H9 (cell line): ENCODE measurements around the gene COL27A1. TPM values are rescaled to one million over a fixed set of nuclear protein-coding genes. Genes with fewer than 3 reads are reported as not detected.

Experiments
- DNase-seq: peaks from one replicate; pipeline ENCODE4 v3.0.0-alpha.2; 2017
- H2AFZ ChIP-seq: one replicate; pipeline ENCODE4 v1.6.1; 2013; ENCODE audit warnings: mild to moderate bottlenecking, low read length, control low read depth, moderate library complexity
- H2AK5ac ChIP-seq: 2 replicates; pipeline ENCODE4 v1.6.1; 2013; ENCODE audit warnings: low read length, control low read depth, mixed read lengths; ENCODE audit not compliant: insufficient read length
- H2BK120ac ChIP-seq: one replicate; pipeline ENCODE4 v1.6.1; 2013; ENCODE audit warnings: low read depth, mild to moderate bottlenecking, low read length, control low read depth, inconsistent platforms; ENCODE audit not compliant: poor library complexity, severe bottlenecking
- H2BK12ac ChIP-seq: 2 replicates; pipeline ENCODE4 v1.6.1; 2013; ENCODE audit warnings: low read length, control low read depth, mixed read lengths, low read depth; ENCODE audit not compliant: insufficient read length
- H2BK15ac ChIP-seq: 2 replicates; pipeline ENCODE4 v1.6.1; 2013; ENCODE audit warnings: low read depth, low read length, control low read depth
- H2BK20ac ChIP-seq: one replicate; pipeline ENCODE4 v1.6.1; 2013; ENCODE audit warnings: low read depth, mild to moderate bottlenecking, low read length, control low read depth, inconsistent platforms; ENCODE audit not compliant: poor library complexity, severe bottlenecking
- H2BK5ac ChIP-seq: 2 replicates; pipeline ENCODE4 v1.6.1; 2013; ENCODE audit warnings: low read length, control low read depth, mixed read lengths; ENCODE audit not compliant: insufficient read length
- H3K14ac ChIP-seq: 2 replicates; pipeline ENCODE4 v1.6.1; 2013; ENCODE audit warnings: low read length, control low read depth; ENCODE audit not compliant: insufficient read depth
- H3K18ac ChIP-seq: 2 replicates; pipeline ENCODE4 v1.6.1; 2013; ENCODE audit warnings: low read depth, mild to moderate bottlenecking, mixed read lengths, low read length, control low read depth; ENCODE audit not compliant: insufficient read length
- H3K23ac ChIP-seq: 2 replicates; pipeline ENCODE4 v1.6.1; 2013; ENCODE audit warnings: low read length, control low read depth, mixed read lengths, low read depth; ENCODE audit not compliant: insufficient read length
- H3K23me2 ChIP-seq: 2 replicates; pipeline ENCODE4 v1.6.1; 2013; ENCODE audit warnings: low read depth, mild to moderate bottlenecking, mixed read lengths, low read length, control low read depth; ENCODE audit not compliant: insufficient read length, poor library complexity, severe bottlenecking
- H3K27ac ChIP-seq: 2 replicates; pipeline ENCODE4 v1.5.1; 2013; ENCODE audit warnings: low read length, control low read depth, mixed read lengths, low read depth; ENCODE audit not compliant: insufficient read length
- H3K27me3 ChIP-seq: 2 replicates; pipeline ENCODE4 v1.6.1; 2013; ENCODE audit warnings: low read length, control low read depth, inconsistent platforms; ENCODE audit not compliant: insufficient read depth
- H3K4ac ChIP-seq: 2 replicates; pipeline ENCODE4 v1.6.1; 2013; ENCODE audit warnings: low read depth, mild to moderate bottlenecking, control low read depth, inconsistent platforms, low read length, moderate library complexity
- H3K4me1 ChIP-seq: 2 replicates; pipeline ENCODE4 v1.6.1; 2013; ENCODE audit warnings: low read length, control low read depth, inconsistent platforms; ENCODE audit not compliant: insufficient read depth
- H3K4me2 ChIP-seq: 2 replicates; pipeline ENCODE4 v1.6.1; 2013; ENCODE audit warnings: low read length, control low read depth, mixed read lengths; ENCODE audit not compliant: insufficient read length, insufficient read depth
- H3K56ac ChIP-seq: 2 replicates; pipeline ENCODE4 v1.6.1; 2013; ENCODE audit warnings: low read depth, mild to moderate bottlenecking, mixed read lengths, low read length, control low read depth; ENCODE audit not compliant: insufficient read length
- H3K79me1 ChIP-seq: 2 replicates; pipeline ENCODE4 v1.6.1; 2013; ENCODE audit warnings: low read depth, mild to moderate bottlenecking, moderate library complexity, low read length, control low read depth, inconsistent platforms; ENCODE audit not compliant: insufficient read depth, poor library complexity, severe bottlenecking
- H3K79me2 ChIP-seq: 2 replicates; pipeline ENCODE4 v1.6.1; 2013; ENCODE audit warnings: low read length, control low read depth, inconsistent platforms; ENCODE audit not compliant: insufficient read depth
- H3K9ac ChIP-seq: 2 replicates; pipeline ENCODE4 v1.6.1; 2013; ENCODE audit warnings: low read length, control low read depth, mixed read lengths; ENCODE audit not compliant: insufficient read length; ENCODE audit errors: extremely low read depth
- H3K9me3 ChIP-seq: one replicate; pipeline ENCODE4 v1.6.1; 2013; ENCODE audit warnings: low read depth, low read length, inconsistent platforms; ENCODE audit not compliant: control insufficient read depth
- H3T11ph ChIP-seq: one replicate; pipeline ENCODE4 v1.6.1; 2013; ENCODE audit warnings: mild to moderate bottlenecking, low read length, control low read depth, inconsistent platforms
- H4K20me1 ChIP-seq: one replicate; pipeline ENCODE4 v1.6.1; 2013; ENCODE audit not compliant: control insufficient read depth, insufficient read length, insufficient read depth
- H4K5ac ChIP-seq: 2 replicates; pipeline ENCODE4 v1.6.1; 2013; ENCODE audit warnings: low read depth, mild to moderate bottlenecking, mixed read lengths, low read length, control low read depth; ENCODE audit not compliant: insufficient read length
- H4K8ac ChIP-seq: replicated peaks from 2 replicates; pipeline ENCODE4 v1.6.1; 2013; ENCODE audit warnings: low read length, control low read depth, mixed read lengths, low read depth; ENCODE audit not compliant: insufficient read length
- H4K91ac ChIP-seq: 2 replicates; pipeline ENCODE4 v1.6.1; 2013; ENCODE audit warnings: low read depth, mild to moderate bottlenecking, moderate library complexity, mixed read lengths, low read length, control low read depth; ENCODE audit not compliant: insufficient read length
- H3K27ac Mint-ChIP-seq, 3 experiments: 2 replicates in 2 of 3; 3 replicates in 1 of 3; pipeline ENCODE4 v1.8.0; 2020 to 2021; ENCODE audit warnings: mixed read lengths in 3 of 3, mild to moderate bottlenecking in 1 of 3, moderate library complexity in 1 of 3
- H3K27me3 Mint-ChIP-seq: 2 replicates; pipeline ENCODE4 v1.8.0; 2021; ENCODE audit warnings: low read depth, mild to moderate bottlenecking, moderate library complexity, mixed read lengths
- H3K36me3 Mint-ChIP-seq, 3 experiments: 2 replicates in 2 of 3; 3 replicates in 1 of 3; pipeline ENCODE4 v1.8.0; 2020 to 2021; ENCODE audit warnings: low read depth in 3 of 3, mixed read lengths in 3 of 3; ENCODE audit not compliant: insufficient read depth in 1 of 3
- H3K4me1 Mint-ChIP-seq, 2 experiments: 2 replicates each; pipeline ENCODE4 v1.8.0; 2020; ENCODE audit warnings: mixed read lengths in 2 of 2
- H3K4me3 Mint-ChIP-seq, 2 experiments: 2 replicates in 1 of 2; 3 replicates in 1 of 2; pipeline ENCODE4 v1.8.0; 2020 to 2021; ENCODE audit warnings: mild to moderate bottlenecking in 2 of 2, mixed read lengths in 2 of 2, moderate library complexity in 1 of 2
- H3K9me3 Mint-ChIP-seq, 2 experiments: 2 replicates in 1 of 2; 3 replicates in 1 of 2; pipeline ENCODE4 v1.8.0; 2020; ENCODE audit warnings: mild to moderate bottlenecking in 2 of 2, mixed read lengths in 2 of 2, moderate library complexity in 1 of 2
- WGBS: extraction: QIAGEN DNeasy Blood & Tissue Kit; methylation state at CpG from one replicate; pipeline ENCODE4 v1.1.7; 2013; ENCODE audit warnings: missing lambda C conversion rate, low lambda C conversion rate, mixed read lengths; ENCODE audit not compliant: insufficient read length; ENCODE audit errors: extremely low coverage; 5-methylcytosine and 5-hydroxymethylcytosine counted together
- total RNA-seq: library from RNA; stranded (reverse); gene quantifications from 2 replicates; pipeline ENCODE4 v1.2.1, GENCODE V29; 2021
- TF ChIP-seq, protein P1 (sequence below): fragments of 200-600 bp; sonication (generic); conservative IDR thresholded peaks from 3 replicates; pipeline ENCODE4 v1.8.0; 2021; ENCODE audit warnings: antibody characterized with exemption, mild to moderate bottlenecking

Gene COL27A1
- total RNA-seq, 1 experiment from 2014 or later = 17.9 TPM

DNA sequence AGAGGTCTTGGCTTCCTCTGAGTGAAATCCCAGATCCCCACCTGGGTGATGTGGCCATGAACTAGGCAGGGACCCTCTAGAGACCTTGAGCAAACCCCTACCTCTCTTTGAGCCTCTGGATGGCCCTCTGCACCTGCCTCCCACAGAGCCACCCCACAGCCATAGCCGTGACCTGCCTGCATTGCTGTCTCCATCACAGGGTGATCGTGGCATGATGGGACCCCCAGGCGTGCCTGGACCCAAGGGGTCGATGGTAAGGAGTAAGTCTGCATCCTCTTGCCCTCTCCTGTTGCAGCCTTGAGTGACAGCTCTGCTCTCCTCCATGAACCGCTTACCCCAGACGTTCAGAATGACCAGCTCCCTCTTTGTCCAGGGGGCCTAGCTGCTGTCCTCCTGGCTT is 97.1 kb downstream of the COL27A1 start:
- no peaks in the 10 kb centered on the region for H3K79me1 ChIP-seq
- Mint-ChIP-seq H3K4me1 (0 out of 4 replicates have a peak, but pooled peaks cover 0 to under 1% of the 10 kb centered on the region in 2 experiments), H3K27me3 (peaks cover 1% of the 10 kb centered on the region; the same call in 1 of the 2 replicates), H3K4me3 (no peak overlapping the region), H3K36me3 (no peaks in the 10 kb centered on the region), H3K9me3 (no peaks in the 10 kb centered on the region), H3K27ac (no peak overlapping the region; a peak in 1 of 7 replicates)
- H3K9ac ChIP-seq = no peak overlapping the region
- no peak overlapping the region for H4K5ac ChIP-seq
- WGBS = no CpG with 5 or more reads among the region's 6 CpGs
- no peaks in the 10 kb centered on the region for H4K20me1 ChIP-seq
- H3K23ac ChIP-seq = no peak overlapping the region
- H2BK5ac ChIP-seq = no peak overlapping the region
- no peaks in the 10 kb centered on the region for H3K23me2 ChIP-seq
- H3K79me2 ChIP-seq = no peaks in the 10 kb centered on the region
- no peak overlapping the region for H2BK12ac ChIP-seq
- no peak overlapping the region for H2BK20ac ChIP-seq
- H3K9me3 ChIP-seq = no peaks in the 10 kb centered on the region
- no peak overlapping the region for H2BK15ac ChIP-seq
- H3K56ac ChIP-seq = no peak overlapping the region
- no peak overlapping the region for H2AFZ ChIP-seq
- TF ChIP-seq, protein P1, sequence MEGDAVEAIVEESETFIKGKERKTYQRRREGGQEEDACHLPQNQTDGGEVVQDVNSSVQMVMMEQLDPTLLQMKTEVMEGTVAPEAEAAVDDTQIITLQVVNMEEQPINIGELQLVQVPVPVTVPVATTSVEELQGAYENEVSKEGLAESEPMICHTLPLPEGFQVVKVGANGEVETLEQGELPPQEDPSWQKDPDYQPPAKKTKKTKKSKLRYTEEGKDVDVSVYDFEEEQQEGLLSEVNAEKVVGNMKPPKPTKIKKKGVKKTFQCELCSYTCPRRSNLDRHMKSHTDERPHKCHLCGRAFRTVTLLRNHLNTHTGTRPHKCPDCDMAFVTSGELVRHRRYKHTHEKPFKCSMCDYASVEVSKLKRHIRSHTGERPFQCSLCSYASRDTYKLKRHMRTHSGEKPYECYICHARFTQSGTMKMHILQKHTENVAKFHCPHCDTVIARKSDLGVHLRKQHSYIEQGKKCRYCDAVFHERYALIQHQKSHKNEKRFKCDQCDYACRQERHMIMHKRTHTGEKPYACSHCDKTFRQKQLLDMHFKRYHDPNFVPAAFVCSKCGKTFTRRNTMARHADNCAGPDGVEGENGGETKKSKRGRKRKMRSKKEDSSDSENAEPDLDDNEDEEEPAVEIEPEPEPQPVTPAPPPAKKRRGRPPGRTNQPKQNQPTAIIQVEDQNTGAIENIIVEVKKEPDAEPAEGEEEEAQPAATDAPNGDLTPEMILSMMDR = no peak
- H2AK5ac ChIP-seq = no peak overlapping the region
- no peak for DNase-seq
- no peak overlapping the region for H3K18ac ChIP-seq
- no peak overlapping the region for H3K4me2 ChIP-seq
- no peaks in the 10 kb centered on the region for H3K4me1 ChIP-seq
- H4K91ac ChIP-seq = no peak overlapping the region
- H3K14ac ChIP-seq = no peak overlapping the region
- no peak overlapping the region for H2BK120ac ChIP-seq
- H4K8ac ChIP-seq = no peak overlapping the region
- H3K27me3 ChIP-seq = no peaks in the 10 kb centered on the region
- H3K4ac ChIP-seq = no peak overlapping the region
- H3T11ph ChIP-seq = no peak overlapping the region
- no peak overlapping the region for H3K27ac ChIP-seq
